Activated T-helper 1 cell treated with Interleukin-2 at 50 U/mL for 16 hours (primary cell): ENCODE measurements around the gene CPA2.

Source experiments
- DNase-seq: peaks from one replicate; pipeline ENCODE4 v3.0.0-alpha.2; 2020; ENCODE audit warnings: low read depth

The CPA2 gene

DNA sequence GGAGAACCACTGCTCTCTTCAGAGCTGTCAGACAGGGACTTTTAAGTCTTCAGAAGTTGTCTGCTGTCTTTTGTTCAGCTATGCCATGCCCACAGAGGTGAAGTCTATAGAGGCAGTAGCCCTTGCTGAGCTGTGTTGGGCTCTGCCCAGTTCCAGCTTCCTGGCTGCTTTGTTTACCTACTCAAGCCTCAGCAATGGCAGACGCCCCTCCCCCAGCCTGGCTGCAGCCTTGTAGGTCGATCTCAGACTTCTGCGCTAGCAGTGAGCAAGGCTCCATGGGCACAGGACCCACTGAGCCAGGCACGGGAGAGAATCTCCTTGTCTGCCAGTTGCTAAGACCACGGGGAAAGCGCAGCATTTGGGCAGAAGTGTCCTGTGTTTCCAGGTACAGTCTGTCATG is 12.1 kb upstream of the CPA2 start:
- DNase-seq: no peak

- DNase-seq: no peak
Observed at GRCh38 chr7:130256704-130257103, 10.0 kb upstream of the CPA2 start.

DNA sequence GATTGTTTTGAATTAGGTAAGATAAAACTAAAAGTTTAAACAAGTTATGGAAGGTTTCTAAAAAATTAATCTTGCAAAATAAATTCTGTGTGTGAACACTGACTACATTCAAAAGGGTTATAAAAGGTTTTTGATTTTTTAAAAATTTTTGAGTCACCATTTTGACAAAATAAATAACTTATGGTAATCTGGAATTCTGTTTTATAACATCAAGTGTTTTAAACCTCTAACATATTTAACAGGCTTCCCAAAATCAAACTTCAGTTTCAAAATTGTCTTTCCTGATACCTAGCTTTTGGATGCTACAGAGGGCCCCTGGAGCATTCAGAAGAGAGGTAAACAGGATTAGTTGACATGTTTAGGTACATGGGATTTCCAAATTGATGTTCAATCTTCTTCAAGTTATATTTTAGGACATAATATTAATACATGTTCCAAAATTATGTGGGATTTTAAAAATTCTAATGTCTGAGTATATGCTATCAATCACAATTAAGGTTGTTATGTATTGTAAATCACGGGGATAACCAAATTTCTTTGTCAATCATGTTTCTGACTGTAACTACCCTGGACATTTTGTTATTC is 8.1 kb upstream of the CPA2 start:
- DNase-seq: no peak

DNA sequence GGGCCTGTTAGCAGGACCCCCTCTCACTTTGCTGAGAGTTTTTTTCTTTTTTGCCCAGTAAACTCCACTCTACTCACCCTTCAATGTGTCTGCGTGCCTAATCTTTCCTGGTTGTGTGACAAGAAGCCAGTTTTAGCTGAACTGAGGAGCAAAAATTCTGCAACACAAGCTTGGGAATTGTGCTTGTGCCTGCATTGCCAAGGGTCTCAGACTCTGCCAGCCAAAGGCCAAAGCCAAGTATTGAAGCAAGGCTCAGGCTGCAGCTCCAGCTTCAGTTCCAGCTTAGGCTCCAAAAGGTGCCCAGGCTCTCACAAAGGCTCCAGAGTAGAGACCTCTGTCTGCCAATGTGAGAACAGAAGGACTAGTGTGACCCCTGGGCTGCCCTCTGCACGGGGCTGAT is 4.2 kb upstream of the CPA2 start:
- no peak for DNase-seq

DNA sequence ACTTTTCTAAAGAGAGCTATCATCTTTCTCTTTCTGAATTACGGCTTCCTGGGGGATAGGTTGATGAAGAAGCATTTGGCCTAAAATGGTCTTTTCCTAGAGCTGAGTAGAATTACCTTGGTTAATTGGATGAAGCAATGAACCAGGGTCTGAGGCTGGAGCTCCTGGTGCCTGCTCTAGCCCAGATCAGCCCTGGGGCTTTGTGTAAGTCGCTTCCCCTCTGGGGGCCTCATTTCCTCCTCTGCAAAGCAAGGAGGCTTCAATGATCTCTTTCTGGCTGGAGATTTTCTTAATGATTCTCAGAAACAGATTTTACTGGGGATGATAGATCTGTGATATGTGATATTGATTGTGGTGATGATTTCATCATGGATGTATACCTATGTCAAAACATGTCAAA is 3.5 kb upstream of the CPA2 start:
- DNase-seq: no peak

GRCh38 chr7:130266961-130267321 is 278 bp downstream of the CPA2 start:
- no peak for DNase-seq

DNA sequence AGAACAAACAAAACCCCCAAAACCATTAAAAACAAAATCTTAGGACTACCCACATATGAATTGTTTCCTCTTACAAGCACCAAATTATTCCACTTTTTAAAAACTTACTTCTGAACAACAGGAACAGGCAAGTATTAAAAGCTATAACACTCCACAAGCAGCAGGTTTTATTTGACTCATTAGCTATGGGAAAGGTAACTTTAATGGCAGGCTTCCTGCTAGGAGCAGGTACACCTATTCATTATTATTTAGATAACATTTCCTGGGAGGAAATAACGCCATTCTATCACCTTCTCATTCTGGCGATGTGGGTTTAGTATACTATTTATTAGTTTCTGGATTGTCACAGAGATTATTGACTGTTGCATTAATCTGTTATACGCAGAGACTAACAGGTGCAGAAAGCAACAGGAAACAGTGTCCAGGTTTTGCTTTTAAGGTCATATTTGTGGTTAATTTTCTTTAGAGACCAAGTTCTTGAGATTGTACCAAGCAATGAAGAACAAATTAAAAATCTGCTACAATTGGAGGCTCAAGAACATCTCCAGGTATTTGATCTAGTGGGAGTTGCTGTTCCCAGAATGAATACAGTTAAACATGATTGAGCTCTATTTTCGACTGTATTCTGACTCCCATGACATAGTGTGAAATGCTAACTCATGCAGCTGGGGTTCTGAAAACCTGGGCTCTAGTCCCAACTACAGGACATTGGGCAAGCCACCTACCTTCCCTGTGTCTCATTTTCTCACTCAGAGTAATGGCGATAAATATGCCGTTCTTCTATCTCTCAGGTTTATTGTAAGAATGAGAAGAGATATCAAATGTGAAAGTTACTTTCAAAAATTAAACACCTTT is 2.0 kb downstream of the CPA2 start:
- DNase-seq: no peak

- DNase-seq: no peak
Observed at GRCh38 chr7:130269318-130269694, 2.6 kb downstream of the CPA2 start.

- no peak for DNase-seq
Observed at GRCh38 chr7:130270947-130271800, 4.5 kb downstream of the CPA2 start.

- no peak for DNase-seq
Observed at GRCh38 chr7:130272381-130273080, 5.9 kb downstream of the CPA2 start.

DNA sequence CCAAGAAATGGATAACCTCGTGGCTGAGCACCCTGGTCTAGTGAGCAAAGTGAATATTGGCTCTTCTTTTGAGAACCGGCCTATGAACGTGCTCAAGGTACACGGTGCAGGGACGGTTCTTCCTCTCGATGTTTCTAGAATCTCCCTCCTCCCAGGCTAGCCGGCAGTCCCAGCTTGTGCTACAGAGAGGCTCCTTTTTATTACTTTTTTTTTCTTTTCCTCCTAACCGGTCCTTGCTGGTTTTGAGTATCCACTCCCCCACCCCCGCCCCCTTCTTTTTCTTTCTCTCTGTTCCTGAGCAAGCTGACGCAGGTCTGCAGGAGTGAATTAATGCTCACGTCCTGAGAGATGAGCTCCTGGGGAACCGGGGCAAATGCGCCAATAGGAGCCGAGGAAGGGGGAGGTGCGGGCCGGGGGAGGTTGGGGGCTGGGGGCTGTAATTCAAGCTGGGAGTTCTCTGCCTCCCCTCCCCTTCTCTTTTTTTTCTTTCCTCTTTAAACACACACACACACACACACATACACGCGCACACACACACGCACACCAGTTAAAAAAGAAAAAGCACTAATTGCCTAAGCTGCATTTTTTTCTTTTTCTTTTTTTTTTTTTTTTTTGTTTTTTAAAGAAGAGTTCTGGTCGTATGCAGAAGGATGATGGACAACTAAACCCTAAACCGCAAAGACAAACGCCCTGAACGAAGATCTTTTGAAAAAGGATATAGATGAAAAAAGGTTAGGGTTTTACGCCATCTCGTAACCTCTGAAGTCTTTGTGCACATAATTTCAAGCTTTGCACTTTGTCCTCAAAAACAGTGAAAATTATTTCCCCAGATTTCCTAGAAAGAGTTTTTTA is 6.6 kb downstream of the CPA2 start:
- no peak for DNase-seq

GRCh38 chr7:130273933-130274255 is 7.2 kb downstream of the CPA2 start:
- DNase-seq: no peak

GRCh38 chr7:130274296-130274695 is 7.6 kb downstream of the CPA2 start:
- DNase-seq: no peak

DNA sequence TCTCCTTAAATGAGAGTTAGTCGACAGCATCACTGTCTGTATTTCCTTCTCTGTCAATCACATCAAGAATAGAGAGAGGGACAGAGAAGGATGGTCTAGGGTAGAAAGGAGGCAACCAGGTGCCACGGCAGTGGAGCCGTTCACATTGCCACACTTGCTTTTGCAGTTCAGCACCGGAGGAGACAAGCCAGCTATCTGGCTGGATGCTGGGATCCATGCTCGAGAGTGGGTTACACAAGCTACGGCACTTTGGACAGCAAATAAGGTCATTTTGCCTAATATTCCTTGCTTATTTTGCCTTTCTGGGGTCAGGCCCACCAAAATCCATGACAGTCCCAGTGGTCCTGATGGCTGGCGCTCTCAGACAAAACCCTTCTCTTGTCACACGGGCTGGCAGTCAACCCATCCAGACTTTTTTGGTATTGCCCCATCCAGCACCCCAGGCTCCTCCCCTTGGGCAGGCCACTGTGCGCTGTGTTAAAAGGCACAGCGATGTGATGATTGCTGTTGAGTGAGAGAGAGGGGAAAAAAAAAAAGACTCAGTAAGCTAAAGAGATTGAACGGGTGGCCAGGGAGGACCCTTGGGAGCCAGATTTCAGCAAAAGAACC is 8.4 kb downstream of the CPA2 start:
- DNase-seq: no peak

GRCh38 chr7:130275826-130276297 is 9.2 kb downstream of the CPA2 start:
- DNase-seq: no peak

GRCh38 chr7:130276796-130277762 is 10.4 kb downstream of the CPA2 start:
- DNase-seq: no peak

DNA sequence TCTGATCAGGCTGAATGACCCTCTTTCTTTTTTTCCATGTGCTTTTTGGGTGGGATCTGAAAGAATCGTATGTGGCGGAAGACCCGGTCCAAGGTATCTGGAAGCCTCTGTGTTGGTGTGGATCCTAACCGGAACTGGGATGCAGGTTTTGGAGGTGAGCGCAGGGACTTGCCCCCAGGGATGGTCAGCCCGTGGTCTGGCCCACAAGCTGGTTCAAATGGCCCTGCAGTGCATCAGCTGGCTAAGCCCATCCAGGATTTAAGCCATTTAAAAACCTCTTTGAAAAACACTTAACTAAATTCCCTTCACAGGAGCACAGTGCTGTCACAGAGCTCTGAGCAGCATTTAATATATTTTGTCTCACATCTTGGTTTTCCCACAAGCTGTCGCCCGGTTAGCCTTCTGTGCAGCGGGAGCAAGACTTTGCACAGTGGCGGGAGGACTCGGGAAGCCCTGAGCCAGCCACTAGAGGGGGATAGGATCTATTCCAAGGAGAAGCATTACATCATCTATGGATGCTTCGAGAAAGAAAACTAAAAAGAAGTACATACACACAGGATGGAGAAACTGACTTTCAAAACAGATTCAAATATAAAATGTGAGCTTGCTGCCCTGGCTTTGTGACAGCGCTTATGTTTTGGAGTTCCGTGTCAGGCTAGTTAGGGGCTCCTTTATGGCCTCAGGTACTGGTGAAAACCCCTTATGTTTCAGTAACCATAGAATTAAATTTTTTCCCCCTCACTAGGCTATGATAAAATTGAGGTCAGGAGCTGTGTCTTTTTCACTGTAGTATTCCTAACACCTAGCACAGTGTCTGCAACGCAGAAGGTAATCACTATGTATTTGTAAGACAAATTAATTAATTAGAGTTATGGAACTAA is 11.3 kb downstream of the CPA2 start:
- no peak for DNase-seq

GRCh38 chr7:130278860-130279259 is 12.2 kb downstream of the CPA2 start:
- no peak for DNase-seq

- no peak for DNase-seq
Observed at GRCh38 chr7:130279286-130279685, 12.6 kb downstream of the CPA2 start.
